ENCODE measurements around the gene RABL3. TPM values are rescaled to one million over a fixed set of nuclear protein-coding genes. Genes with fewer than 3 reads are reported as not detected.

RABL3 gene
- total RNA-seq, 1 experiment from 2014 or later: 13.9 TPM

- Mint-ChIP-seq H3K4me1 (ENCODE audit: low read depth, unreplicated experiment) (peaks cover 24% of the 10 kb centered on the region), H3K36me3 (ENCODE audit: insufficient read depth, unreplicated experiment) (peaks cover 12% of the 10 kb centered on the region), H3K27me3 (ENCODE audit: insufficient read depth, unreplicated experiment) (no peaks in the 10 kb centered on the region), H3K9me3 (ENCODE audit: unreplicated experiment) (no peaks in the 10 kb centered on the region), H3K4me3 (ENCODE audit: unreplicated experiment) (no peak overlapping the region), H3K27ac (ENCODE audit: unreplicated experiment) (no peak overlapping the region)
- TF ChIP-seq, protein P1, sequence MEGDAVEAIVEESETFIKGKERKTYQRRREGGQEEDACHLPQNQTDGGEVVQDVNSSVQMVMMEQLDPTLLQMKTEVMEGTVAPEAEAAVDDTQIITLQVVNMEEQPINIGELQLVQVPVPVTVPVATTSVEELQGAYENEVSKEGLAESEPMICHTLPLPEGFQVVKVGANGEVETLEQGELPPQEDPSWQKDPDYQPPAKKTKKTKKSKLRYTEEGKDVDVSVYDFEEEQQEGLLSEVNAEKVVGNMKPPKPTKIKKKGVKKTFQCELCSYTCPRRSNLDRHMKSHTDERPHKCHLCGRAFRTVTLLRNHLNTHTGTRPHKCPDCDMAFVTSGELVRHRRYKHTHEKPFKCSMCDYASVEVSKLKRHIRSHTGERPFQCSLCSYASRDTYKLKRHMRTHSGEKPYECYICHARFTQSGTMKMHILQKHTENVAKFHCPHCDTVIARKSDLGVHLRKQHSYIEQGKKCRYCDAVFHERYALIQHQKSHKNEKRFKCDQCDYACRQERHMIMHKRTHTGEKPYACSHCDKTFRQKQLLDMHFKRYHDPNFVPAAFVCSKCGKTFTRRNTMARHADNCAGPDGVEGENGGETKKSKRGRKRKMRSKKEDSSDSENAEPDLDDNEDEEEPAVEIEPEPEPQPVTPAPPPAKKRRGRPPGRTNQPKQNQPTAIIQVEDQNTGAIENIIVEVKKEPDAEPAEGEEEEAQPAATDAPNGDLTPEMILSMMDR (IDR thresholded peaks at IDR 0.05; ENCODE audit: insufficient read depth in 1 of 2, low read depth in 1 of 2, low read length in 1 of 2, severe bottlenecking in 1 of 2, unreplicated experiment in 1 of 2): no peak
- H3K36me3 ChIP-seq (ENCODE audit: control insufficient read depth, insufficient read depth, low read length): no peaks in the 10 kb centered on the region
- H3K4me1 ChIP-seq: 0 out of 2 replicates have a peak, but pooled peaks cover 5% of the 10 kb centered on the region
- intact Hi-C loops (cut with micrococcal nuclease; ENCODE audit: unreplicated experiment): no loop called here
- ChIA-PET CTCF (no interaction called here), POLR2A (no interaction called here)
- H3K4me3 ChIP-seq (ENCODE audit: low read depth, low read length): no peak overlapping the region
- BruUV-seq (replicated peaks): no TSS peak
- H3K27me3 ChIP-seq (replicated peaks; ENCODE audit: control insufficient read depth, insufficient read depth, low read length): no peaks in the 10 kb centered on the region
- DNase-seq: no peak
- no peaks in the 10 kb centered on the region for H3K9me3 ChIP-seq
Measured at GRCh38 chr3:120745466-120745865, 3.1 kb upstream of the RABL3 start.

DNA sequence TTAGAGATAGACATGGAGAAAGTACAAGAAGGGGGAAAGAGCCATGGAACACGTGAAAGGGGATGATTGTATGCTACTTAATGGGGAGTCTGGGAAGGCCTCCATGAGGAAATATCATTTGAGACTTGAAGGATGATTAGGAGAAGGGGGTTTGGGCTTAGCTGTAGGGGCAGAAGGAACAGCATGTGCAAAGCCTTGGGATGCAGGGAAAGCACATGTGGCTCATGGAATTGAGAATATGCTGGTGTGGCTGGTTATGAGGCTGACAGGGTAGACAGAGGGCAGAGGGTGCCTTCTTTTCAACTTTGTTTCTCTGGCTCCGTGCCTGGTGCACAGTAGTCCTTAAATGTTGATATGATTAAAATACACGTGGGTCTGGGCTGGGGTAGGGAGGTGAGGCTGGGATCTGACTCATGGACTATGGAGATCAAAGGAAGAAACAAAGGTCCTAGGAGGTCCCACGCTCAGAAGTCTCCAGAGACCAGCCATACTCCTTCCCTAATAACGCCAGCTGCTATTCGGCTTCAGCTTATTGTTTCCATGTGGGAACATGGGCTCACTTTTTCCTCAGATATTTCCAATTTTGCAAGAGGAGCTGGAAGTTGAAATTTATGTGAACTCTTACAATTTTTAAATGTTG, 1.4 kb upstream of the RABL3 start:
- H3K4me1 Mint-ChIP-seq (ENCODE audit: low read depth, unreplicated experiment): peaks cover 24% of the 10 kb centered on the region
- POLR2A ChIA-PET: no interaction called here
- no peak for DNase-seq

GRCh38 chr3:120742849-120743365, 591 bp upstream of the RABL3 start:
- ChIA-PET POLR2A (interaction anchor here (1.1 to 1.9 kb wide), 3 partner anchors 61 to 146 kb away, joined by 5 to 17 read pairs (median 10); partner anchors contain the start of genes HGD and NDUFB4), CTCF (interaction anchor here (0.6 kb wide), 1 partner anchor 9 kb away, joined by 3 read pairs; no protein-coding TSS in a partner anchor)
- Histone ChIP-seq H3K4me1 (0 out of 2 replicates have a peak, but pooled peaks cover 5% of the 10 kb centered on the region), H3K9me3 (no peaks in the 10 kb centered on the region), H3K36me3 (ENCODE audit: control insufficient read depth, insufficient read depth, low read length) (peaks cover 1% of the 10 kb centered on the region), H3K4me3 (ENCODE audit: low read depth, low read length) (peak overlapping the region; percentile 81), H3K27me3 (replicated peaks; ENCODE audit: control insufficient read depth, insufficient read depth, low read length) (no peaks in the 10 kb centered on the region)
- Mint-ChIP-seq H3K9me3 (ENCODE audit: unreplicated experiment) (no peaks in the 10 kb centered on the region), H3K4me3 (ENCODE audit: unreplicated experiment) (peak overlapping the region; percentile 88), H3K36me3 (ENCODE audit: insufficient read depth, unreplicated experiment) (peaks cover 12% of the 10 kb centered on the region), H3K27me3 (ENCODE audit: insufficient read depth, unreplicated experiment) (no peaks in the 10 kb centered on the region), H3K4me1 (ENCODE audit: low read depth, unreplicated experiment) (peaks cover 24% of the 10 kb centered on the region), H3K27ac (ENCODE audit: unreplicated experiment) (peak overlapping the region; percentile 99)
- BruUV-seq (replicated peaks): TSS peak; percentile 80
- TF ChIP-seq, protein P1 (IDR thresholded peaks at IDR 0.05; ENCODE audit: insufficient read depth in 1 of 2, low read depth in 1 of 2, low read length in 1 of 2, severe bottlenecking in 1 of 2, unreplicated experiment in 1 of 2): no peak
- no peak for DNase-seq
- intact Hi-C loops (cut with micrococcal nuclease; ENCODE audit: unreplicated experiment): loop anchor here (1.0 to 5.0 kb wide), 4 partner anchors 54 to 182 kb away; partner anchors contain the start of genes HGD and NDUFB4

More for the DNA sequence above, 1.4 kb upstream of the RABL3 start:
- Histone ChIP-seq H3K4me1 (0 out of 2 replicates have a peak, but pooled peaks cover 5% of the 10 kb centered on the region), H3K4me3 (ENCODE audit: low read depth, low read length) (peak overlapping the region; percentile 81), H3K36me3 (ENCODE audit: control insufficient read depth, insufficient read depth, low read length) (no peaks in the 10 kb centered on the region), H3K9me3 (no peaks in the 10 kb centered on the region), H3K27me3 (replicated peaks; ENCODE audit: control insufficient read depth, insufficient read depth, low read length) (no peaks in the 10 kb centered on the region)
- Mint-ChIP-seq H3K36me3 (ENCODE audit: insufficient read depth, unreplicated experiment) (peaks cover 12% of the 10 kb centered on the region), H3K9me3 (ENCODE audit: unreplicated experiment) (no peaks in the 10 kb centered on the region), H3K4me3 (ENCODE audit: unreplicated experiment) (peak overlapping the region; percentile 88), H3K27me3 (ENCODE audit: insufficient read depth, unreplicated experiment) (no peaks in the 10 kb centered on the region), H3K27ac (ENCODE audit: unreplicated experiment) (peak overlapping the region; percentile 99)
- BruUV-seq (replicated peaks): no TSS peak
- TF ChIP-seq, protein P1 (IDR thresholded peaks at IDR 0.05; ENCODE audit: insufficient read depth in 1 of 2, low read depth in 1 of 2, low read length in 1 of 2, severe bottlenecking in 1 of 2, unreplicated experiment in 1 of 2): no peak
- intact Hi-C loops (cut with micrococcal nuclease; ENCODE audit: unreplicated experiment): loop anchor here (2.0 to 5.0 kb wide), 3 partner anchors 54 to 183 kb away; partner anchors contain the start of gene NDUFB4
- CTCF ChIA-PET: no interaction called here
